Chondrocyte (in vitro differentiated cells): Measurements from ENCODE around the gene RPL18. TPM values are rescaled to one million over a fixed set of nuclear protein-coding genes. Genes with fewer than 3 reads are reported as not detected.
A peak's percentile ranks its signal among the peaks of the same experiment; 100 is the strongest.

ENCODE experiments used
- DNase-seq: peaks from one replicate; pipeline ENCODE4 v3.0.0; 2021; ENCODE audit warnings: mixed read lengths, low spot score
- H3K27ac Mint-ChIP-seq: one replicate; pipeline ENCODE4 v1.8.0; 2021; ENCODE audit warnings: mild to moderate bottlenecking, moderate library complexity, mixed read lengths; ENCODE audit not compliant: unreplicated experiment
- H3K27me3 Mint-ChIP-seq: 2 replicates; pipeline ENCODE4 v1.8.0; 2021; ENCODE audit warnings: low read depth, mixed read lengths
- H3K36me3 Mint-ChIP-seq: 2 replicates; pipeline ENCODE4 v1.8.0; 2021; ENCODE audit warnings: low read depth, mixed read lengths
- H3K4me1 Mint-ChIP-seq: 2 replicates; pipeline ENCODE4 v1.8.0; 2021; ENCODE audit warnings: low read depth, mild to moderate bottlenecking, mixed read lengths
- H3K4me3 Mint-ChIP-seq: one replicate; pipeline ENCODE4 v1.8.0; 2021; ENCODE audit warnings: mild to moderate bottlenecking, moderate library complexity, mixed read lengths; ENCODE audit not compliant: unreplicated experiment
- H3K9me3 Mint-ChIP-seq: 2 replicates; pipeline ENCODE4 v1.8.0; 2021; ENCODE audit warnings: low read depth, mixed read lengths
- CTCF ChIP-seq: fragments of 200-600 bp; sonication (generic); IDR thresholded peaks from 2 replicates; pipeline ENCODE4 v1.5.0; 2021; ENCODE audit warnings: antibody characterized with exemption, mild to moderate bottlenecking, moderate library complexity
- total RNA-seq: library from RNA; stranded (reverse); gene quantifications from 3 replicates; pipeline ENCODE4 v1.2.1, GENCODE V29; 2021

Gene RPL18
- total RNA-seq, 1 donor from 2014 or later, result 753 TPM

GRCh38 chr19:48631225-48631624 lies 12.2 kb upstream of the RPL18 start:
- peaks cover 40% of the 10 kb centered on the region for H3K4me1 Mint-ChIP-seq
- no peaks in the 10 kb centered on the region for H3K9me3 Mint-ChIP-seq
- no peak for TF ChIP-seq CTCF
- peak overlapping the region; percentile 83 for H3K27ac Mint-ChIP-seq
- no peak for DNase-seq
- H3K4me3 Mint-ChIP-seq, result no peak overlapping the region
- no peaks in the 10 kb centered on the region for H3K36me3 Mint-ChIP-seq
- no peaks in the 10 kb centered on the region for H3K27me3 Mint-ChIP-seq

- peak overlapping the region; percentile 83 for H3K27ac Mint-ChIP-seq
- peak overlapping the region; percentile 61 for H3K4me3 Mint-ChIP-seq
- H3K9me3 Mint-ChIP-seq, result no peaks in the 10 kb centered on the region
- TF ChIP-seq CTCF, result peak; percentile 71
- DNase-seq, result peak; percentile 94
- peaks cover 36% of the 10 kb centered on the region for H3K4me1 Mint-ChIP-seq
- no peaks in the 10 kb centered on the region for H3K27me3 Mint-ChIP-seq
- H3K36me3 Mint-ChIP-seq, result no peaks in the 10 kb centered on the region
These were observed 11.5 kb upstream of the RPL18 start for GRCh38 chr19:48630296-48631063.

GRCh38 chr19:48629599-48630295 lies 10.8 kb upstream of the RPL18 start:
- Mint-ChIP-seq H3K36me3 (no peaks in the 10 kb centered on the region), H3K27ac (peak overlapping the region; percentile 83), H3K4me3 (peak overlapping the region; percentile 61), H3K4me1 (peaks cover 36% of the 10 kb centered on the region), H3K9me3 (no peaks in the 10 kb centered on the region), H3K27me3 (no peaks in the 10 kb centered on the region)
- DNase-seq, result peak; percentile 93
- TF ChIP-seq CTCF, result no peak

- Mint-ChIP-seq H3K27ac (no peak overlapping the region), H3K4me1 (peaks cover 35% of the 10 kb centered on the region), H3K27me3 (no peaks in the 10 kb centered on the region), H3K9me3 (no peaks in the 10 kb centered on the region), H3K4me3 (no peak overlapping the region), H3K36me3 (no peaks in the 10 kb centered on the region)
- no peak for DNase-seq
- no peak for TF ChIP-seq CTCF
These were observed 10.3 kb upstream of the RPL18 start for GRCh38 chr19:48629297-48629598.

GRCh38 chr19:48628486-48629296 lies 9.7 kb upstream of the RPL18 start:
- no peak overlapping the region for H3K4me3 Mint-ChIP-seq
- no peaks in the 10 kb centered on the region for H3K9me3 Mint-ChIP-seq
- H3K27me3 Mint-ChIP-seq, result no peaks in the 10 kb centered on the region
- no peak for DNase-seq
- H3K36me3 Mint-ChIP-seq, result no peaks in the 10 kb centered on the region
- peaks cover 38% of the 10 kb centered on the region for H3K4me1 Mint-ChIP-seq
- TF ChIP-seq CTCF, result no peak
- H3K27ac Mint-ChIP-seq, result peak overlapping the region; percentile 73
